Measurements from ENCODE around the gene HMCN1. TPM values are rescaled to one million over a fixed set of nuclear protein-coding genes. Genes with fewer than 3 reads are reported as not detected.

HMCN1 gene
- total and polyA plus RNA-seq, 9 donors = 1.4 to 26.6 (median 3.8) TPM

DNA sequence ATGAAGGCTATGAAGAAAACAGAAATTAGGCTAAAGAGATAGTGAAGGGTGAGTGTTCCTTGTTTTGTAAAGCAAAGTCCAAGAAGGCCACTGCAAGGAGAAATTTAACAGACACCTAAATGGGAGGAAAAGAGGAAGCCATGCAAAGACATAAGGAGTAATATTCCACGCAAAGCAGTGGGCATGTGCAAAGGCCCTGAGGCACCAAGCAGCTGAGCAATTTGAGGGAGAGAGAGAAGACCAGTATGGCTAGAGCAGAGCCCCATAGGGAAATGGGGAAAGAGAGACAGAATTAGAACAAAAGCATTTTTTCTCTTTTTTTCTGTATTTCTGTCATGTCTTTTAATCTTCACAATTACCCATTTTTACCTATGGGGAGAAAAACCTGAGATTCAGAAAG lies 486.7 kb downstream of the HMCN1 start:
- 96 to 98% (median 98%) methylated on average over 1 of the region's 1 CpG for WGBS, 3 donors
- H3K4me3 ChIP-seq = no peak overlapping the region
- H3K4me1 ChIP-seq (ENCODE audit: insufficient read depth) = no peaks in the 10 kb centered on the region
- no peaks in the 10 kb centered on the region for H3K36me3 ChIP-seq
- no peaks in the 10 kb centered on the region for H3K27me3 ChIP-seq
- intact Hi-C loops (cut with DNase I) = no loop called here
- no peak overlapping the region for H3K27ac ChIP-seq
- TF ChIP-seq, protein P1, sequence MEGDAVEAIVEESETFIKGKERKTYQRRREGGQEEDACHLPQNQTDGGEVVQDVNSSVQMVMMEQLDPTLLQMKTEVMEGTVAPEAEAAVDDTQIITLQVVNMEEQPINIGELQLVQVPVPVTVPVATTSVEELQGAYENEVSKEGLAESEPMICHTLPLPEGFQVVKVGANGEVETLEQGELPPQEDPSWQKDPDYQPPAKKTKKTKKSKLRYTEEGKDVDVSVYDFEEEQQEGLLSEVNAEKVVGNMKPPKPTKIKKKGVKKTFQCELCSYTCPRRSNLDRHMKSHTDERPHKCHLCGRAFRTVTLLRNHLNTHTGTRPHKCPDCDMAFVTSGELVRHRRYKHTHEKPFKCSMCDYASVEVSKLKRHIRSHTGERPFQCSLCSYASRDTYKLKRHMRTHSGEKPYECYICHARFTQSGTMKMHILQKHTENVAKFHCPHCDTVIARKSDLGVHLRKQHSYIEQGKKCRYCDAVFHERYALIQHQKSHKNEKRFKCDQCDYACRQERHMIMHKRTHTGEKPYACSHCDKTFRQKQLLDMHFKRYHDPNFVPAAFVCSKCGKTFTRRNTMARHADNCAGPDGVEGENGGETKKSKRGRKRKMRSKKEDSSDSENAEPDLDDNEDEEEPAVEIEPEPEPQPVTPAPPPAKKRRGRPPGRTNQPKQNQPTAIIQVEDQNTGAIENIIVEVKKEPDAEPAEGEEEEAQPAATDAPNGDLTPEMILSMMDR (IDR thresholded peaks at IDR 0.05) = no peak
- TF ChIP-seq POLR2A (IDR thresholded peaks at IDR 0.05) (no peak), EP300 (IDR thresholded peaks at IDR 0.05) (no peak)
- no peak for DNase-seq
- no peaks in the 10 kb centered on the region for H3K9me3 ChIP-seq

DNA sequence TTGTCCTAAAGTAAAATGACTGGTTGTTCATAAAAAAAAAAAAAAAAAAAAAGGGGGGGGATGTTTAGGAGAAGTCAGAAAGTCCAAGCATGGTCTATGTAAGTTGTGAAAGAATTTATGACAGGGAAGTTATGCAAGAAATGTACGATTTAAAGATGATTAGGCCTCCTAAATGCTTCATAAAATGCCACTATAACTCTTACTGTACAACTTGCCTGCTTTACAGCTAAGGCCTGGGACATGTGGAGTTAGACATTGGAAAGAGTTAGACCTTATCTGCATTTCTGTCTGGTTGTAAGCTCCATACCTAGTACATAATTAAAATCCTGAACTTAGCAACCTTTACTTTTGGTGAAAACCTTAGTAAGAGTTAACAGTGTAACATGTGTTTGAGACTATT lies 490.9 kb downstream of the HMCN1 start:
- intact Hi-C loops (cut with DNase I) = no loop called here
- Histone ChIP-seq H3K27me3 (no peaks in the 10 kb centered on the region), H3K4me1 (ENCODE audit: insufficient read depth) (no peaks in the 10 kb centered on the region), H3K9me3 (no peaks in the 10 kb centered on the region), H3K27ac (no peak overlapping the region), H3K36me3 (no peaks in the 10 kb centered on the region), H3K4me3 (no peak overlapping the region)
- WGBS, 3 donors = 33 to 69% (median 57%) methylated on average over 1 of the region's 1 CpG
- no peak for DNase-seq
- no peak for TF ChIP-seq EP300 (IDR thresholded peaks at IDR 0.05)

DNA sequence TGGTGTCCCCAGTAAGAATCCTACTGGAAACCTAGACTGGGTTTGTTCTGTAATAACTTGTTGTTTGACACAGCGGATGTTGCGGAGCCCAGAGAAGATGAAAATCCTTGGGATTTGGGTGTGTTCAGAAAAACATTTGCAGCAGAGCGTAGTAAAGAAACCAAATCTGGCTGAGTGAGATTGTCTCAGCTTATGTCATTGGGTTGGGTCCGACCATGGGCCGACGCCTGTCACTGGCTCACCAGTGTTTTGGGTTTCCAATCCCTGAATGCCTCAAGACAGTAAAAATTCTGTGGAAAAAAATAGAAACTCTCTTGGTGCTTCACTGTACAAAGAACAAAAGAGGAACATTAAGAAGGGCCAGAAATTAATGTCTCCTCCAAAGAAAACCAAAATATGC lies 494.6 kb downstream of the HMCN1 start:
- DNase-seq = no peak
- no peaks in the 10 kb centered on the region for H3K36me3 ChIP-seq
- H3K4me1 ChIP-seq (ENCODE audit: insufficient read depth) = no peaks in the 10 kb centered on the region
- H3K27ac ChIP-seq = no peak overlapping the region
- H3K9me3 ChIP-seq = no peaks in the 10 kb centered on the region
- TF ChIP-seq, protein P1 (IDR thresholded peaks at IDR 0.05) = no peak
- TF ChIP-seq EP300 (IDR thresholded peaks at IDR 0.05) (no peak), POLR2A (IDR thresholded peaks at IDR 0.05) (no peak)
- intact Hi-C loops (cut with DNase I) = no loop called here
- WGBS, 3 donors = 90 to 92% (median 91%) methylated on average over 6 of the region's 6 CpGs
- no peaks in the 10 kb centered on the region for H3K27me3 ChIP-seq
- no peak overlapping the region for H3K4me3 ChIP-seq

DNA sequence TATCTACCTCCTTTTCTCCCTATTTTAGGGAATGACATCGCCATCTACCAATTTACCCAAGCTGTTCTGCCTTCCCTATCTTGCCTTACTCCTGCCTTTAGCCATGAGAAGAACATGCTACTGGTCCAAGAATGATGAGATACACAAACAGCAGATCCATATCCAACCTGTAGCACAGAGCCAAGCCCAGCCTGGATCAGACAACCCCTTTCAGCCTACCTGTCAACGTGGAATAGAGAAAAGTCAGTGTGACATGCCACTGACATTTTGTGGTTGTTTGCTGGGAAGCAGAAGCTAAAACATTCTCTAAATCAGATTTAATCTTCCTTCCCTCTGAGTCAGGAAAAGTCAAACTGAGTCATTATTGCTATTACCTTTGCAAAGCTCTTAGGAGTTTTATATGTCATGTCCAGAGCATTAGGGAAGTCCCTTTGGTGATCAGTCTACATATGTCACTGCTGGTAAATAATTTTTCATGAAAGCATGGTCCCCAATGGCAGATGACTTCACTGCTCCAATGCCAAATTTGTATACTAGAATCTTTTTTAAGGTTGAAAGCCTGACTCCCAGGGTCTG lies 497.8 kb downstream of the HMCN1 start:
- TF ChIP-seq, protein P1 (IDR thresholded peaks at IDR 0.05) = no peak
- TF ChIP-seq EP300 (IDR thresholded peaks at IDR 0.05) = no peak
- TF ChIP-seq POLR2A (IDR thresholded peaks at IDR 0.05) = no peak

DNA sequence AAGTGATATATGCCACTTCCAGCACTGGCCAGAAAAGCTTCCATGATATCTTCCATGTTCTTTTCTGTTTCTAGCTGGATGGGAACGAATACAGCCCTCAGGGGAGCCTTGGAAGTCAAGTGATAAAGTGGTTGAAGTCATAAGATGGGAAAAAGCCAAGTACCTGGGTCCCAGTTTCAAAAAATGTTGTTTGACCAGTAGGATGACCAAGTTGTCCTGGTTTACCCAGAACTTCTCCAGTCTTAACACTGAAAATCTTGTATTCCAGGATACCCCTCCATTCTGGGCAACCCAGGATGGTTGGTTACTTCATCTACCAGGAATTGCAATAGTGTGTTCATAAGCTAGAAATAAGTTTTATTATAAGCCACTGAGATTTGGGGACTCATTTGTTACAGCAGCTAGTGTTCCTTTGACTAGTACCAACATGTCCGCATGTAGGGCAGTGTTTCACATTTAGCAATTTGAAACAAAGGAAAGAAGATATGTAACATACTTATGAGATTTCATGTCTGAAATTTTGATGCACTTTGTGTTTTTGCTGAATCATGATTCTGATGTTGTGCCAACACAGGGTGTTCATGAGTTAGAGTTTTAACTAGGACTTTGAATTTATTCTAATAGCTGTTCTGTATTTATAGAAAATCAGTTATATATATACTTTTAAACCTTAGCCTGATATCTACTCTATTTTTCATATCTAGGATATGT lies 500.9 kb downstream of the HMCN1 start:
- Histone ChIP-seq H3K36me3 (no peaks in the 10 kb centered on the region), H3K27me3 (no peaks in the 10 kb centered on the region), H3K4me1 (ENCODE audit: insufficient read depth) (no peaks in the 10 kb centered on the region), H3K9me3 (no peaks in the 10 kb centered on the region), H3K4me3 (no peak overlapping the region), H3K27ac (no peak overlapping the region)
- DNase-seq = no peak
- intact Hi-C loops (cut with DNase I) = no loop called here
- TF ChIP-seq, protein P1 (IDR thresholded peaks at IDR 0.05) = no peak
- no peak for TF ChIP-seq POLR2A (IDR thresholded peaks at IDR 0.05)
- WGBS, 3 donors = 45 to 46% (median 46%) methylated on average over 2 of the region's 2 CpGs

More for the DNA sequence above, 497.8 kb downstream of the HMCN1 start:
- intact Hi-C loops (cut with DNase I) = no loop called here
- Histone ChIP-seq H3K4me3 (no peak overlapping the region), H3K27me3 (no peaks in the 10 kb centered on the region), H3K27ac (no peak overlapping the region), H3K36me3 (no peaks in the 10 kb centered on the region), H3K4me1 (ENCODE audit: insufficient read depth) (no peaks in the 10 kb centered on the region), H3K9me3 (no peaks in the 10 kb centered on the region)
- 87 to 91% (median 90%) methylated on average over 2 of the region's 2 CpGs for WGBS, 3 donors
- no peak for DNase-seq
